HCT116 (cell line): Measurements from ENCODE around the gene PRMT7. TPM values are rescaled to one million over a fixed set of nuclear protein-coding genes. Genes with fewer than 3 reads are reported as not detected.

Experiments used
- ATAC-seq: fragments of 200-7000 bp; cut with Tn5 transposase; 2 replicates; pipeline ENCODE4 v1.9.1; 2020; ENCODE audit warnings: mild to moderate bottlenecking, moderate library complexity
- BruUV-seq: library from RNA; stranded (reverse); fragments of 400-500 nt; replicated peaks from 2 replicates; lab custom pipeline; 2021; lab: Mats Ljungman, UMichigan
- CTCF ChIA-PET: fragments of 300-600 bp; sonication (Branson Sonifier 250); formaldehyde crosslinking; loops from one replicate; lab custom pipeline; 2021; ENCODE audit warnings: antibody characterized with exemption; lab: Charles Lee
- POLR2A ChIA-PET: fragments of 300-600, 350-600 bp; sonication (Branson Sonifier 250); formaldehyde crosslinking; loops from one replicate; lab custom pipeline; 2021; ENCODE audit warnings: antibody characterized with exemption; lab: Charles Lee
- RAD21 ChIA-PET, 2 experiments: fragments of 300-600 bp; sonication (Branson Sonifier 250); formaldehyde crosslinking; loops; one replicate each; lab custom pipeline; 2023; ENCODE audit warnings: low total read pairs in 2 of 2; ENCODE audit not compliant: uncharacterized antibody in 2 of 2, unreplicated experiment in 2 of 2, low non-redundant PET in 1 of 2; lab: Charles Lee
- DNase-seq: peaks from one replicate; pipeline ENCODE4 v3.0.0-alpha.2; 2010; ENCODE audit warnings: low read depth, low spot score
- H2AFZ ChIP-seq: fragments of 200-600 bp; shearing (Covaris generic), sonication (generic); 2 replicates; pipeline ENCODE4 v1.6.1; 2017; ENCODE audit warnings: low read depth, mixed run types, mixed read lengths, antibody characterized with exemption, low read length; ENCODE audit not compliant: poor library complexity, severe bottlenecking
- H3K27ac ChIP-seq: 2 replicates; pipeline ENCODE4 v1.5.1; 2012; ENCODE audit warnings: low read depth, low read length
- H3K27me3 ChIP-seq: fragments of 200-600 bp; sonication (generic); 2 replicates; pipeline ENCODE4 v1.6.1; 2016; ENCODE audit warnings: mixed run types, low read length, mixed read lengths; ENCODE audit not compliant: insufficient read depth
- H3K36me3 ChIP-seq, 2 experiments: fragments of 200-500 bp in 1 of 2; fragments of 200-600 bp in 1 of 2; sonication (Bioruptor generic) in 1 of 2; sonication (generic) in 1 of 2; 2 replicates each; pipeline versions ENCODE4 v1.5.1 to v1.6.1; 2014 to 2016; ENCODE audit warnings: low read length in 2 of 2, inconsistent platforms in 1 of 2, mixed read lengths in 1 of 2, mixed run types in 1 of 2; ENCODE audit not compliant: insufficient read depth in 2 of 2, control insufficient read depth in 1 of 2
- H3K4me1 ChIP-seq, 2 experiments: fragments of 200-600 bp in 1 of 2; sonication (generic) in 1 of 2; 2 replicates each; pipeline versions ENCODE4 v1.5.1 to v1.6.1; 2012 to 2017; ENCODE audit warnings: low read length in 2 of 2, inconsistent platforms in 1 of 2, mild to moderate bottlenecking in 1 of 2, mixed read lengths in 1 of 2, mixed run types in 1 of 2, moderate library complexity in 1 of 2; ENCODE audit not compliant: insufficient read depth in 2 of 2, control insufficient read depth in 1 of 2
- H3K4me2 ChIP-seq: fragments of 200-600 bp; sonication (generic); 2 replicates; pipeline ENCODE4 v1.6.1; 2017; ENCODE audit warnings: mixed run types, low read length, mixed read lengths
- H3K4me3 ChIP-seq, 2 experiments: fragments of 200-600 bp in 1 of 2; sonication (generic) in 1 of 2; replicated peaks in 1 of 2; 2 replicates each; pipeline ENCODE4 v1.5.1; 2011 to 2016; ENCODE audit warnings: low read length in 2 of 2, control low read depth in 1 of 2, low read depth in 1 of 2, mild to moderate bottlenecking in 1 of 2, mixed read lengths in 1 of 2, mixed run types in 1 of 2
- H3K79me2 ChIP-seq: fragments of 200-600 bp; sonication (generic); 2 replicates; pipeline ENCODE4 v1.6.1; 2017; ENCODE audit warnings: mild to moderate bottlenecking, mixed run types, low read length, moderate library complexity, mixed read lengths; ENCODE audit not compliant: insufficient read depth
- H3K9ac ChIP-seq: fragments of 200-600 bp; sonication (generic); 2 replicates; pipeline ENCODE4 v1.6.1; 2016; ENCODE audit warnings: low read length, mixed read lengths
- H3K9me2 ChIP-seq: fragments of 200-600 bp; sonication (generic), shearing (Covaris generic); 2 replicates; pipeline ENCODE4 v1.6.1; 2017; ENCODE audit warnings: mixed run types, mild to moderate bottlenecking, moderate library complexity; ENCODE audit not compliant: insufficient read depth
- H3K9me3 ChIP-seq, 2 experiments: fragments of 200-500 bp in 1 of 2; fragments of 200-600 bp in 1 of 2; sonication (Bioruptor generic) in 1 of 2; sonication (generic) in 1 of 2; 2 replicates each; pipeline ENCODE4 v1.6.1; 2014 to 2017; ENCODE audit warnings: low read length in 2 of 2, mixed read lengths in 2 of 2, inconsistent platforms in 1 of 2, low read depth in 1 of 2, mild to moderate bottlenecking in 1 of 2, mixed run types in 1 of 2, moderate library complexity in 1 of 2; ENCODE audit not compliant: control insufficient read depth in 1 of 2, insufficient read depth in 1 of 2
- H4K20me1 ChIP-seq: fragments of 200-600 bp; sonication (generic), shearing (Covaris generic); 2 replicates; pipeline ENCODE4 v1.6.1; 2017; ENCODE audit warnings: mixed run types, mild to moderate bottlenecking, moderate library complexity; ENCODE audit not compliant: insufficient read depth
- ATF3 ChIP-seq: IDR thresholded peaks from 2 replicates; pipeline ENCODE4 v1.6.1; 2012
- CBX3 ChIP-seq: IDR thresholded peaks from 2 replicates; pipeline ENCODE4 v1.6.1; 2012; ENCODE audit warnings: low read depth
- CTCF ChIP-seq, 3 experiments: fragments of 200-600 bp in 1 of 3; sonication (generic) in 1 of 3; IDR thresholded peaks in 2 of 3; conservative IDR thresholded peaks in 1 of 3; 2 replicates each; pipeline ENCODE4 v1.5.1; 2012 to 2017; ENCODE audit warnings: low read depth in 2 of 3, low read length in 2 of 3, antibody characterized with exemption in 1 of 3, borderline replicate concordance in 1 of 3, control low read depth in 1 of 3, mild to moderate bottlenecking in 1 of 3, mixed read lengths in 1 of 3, mixed run types in 1 of 3, moderate library complexity in 1 of 3; ENCODE audit not compliant: insufficient read depth in 1 of 3
- EGR1 ChIP-seq: IDR thresholded peaks from 2 replicates; pipeline ENCODE4 v1.6.1; 2012; ENCODE audit warnings: low read depth
- ELF1 ChIP-seq: IDR thresholded peaks from 2 replicates; pipeline ENCODE4 v1.6.1; 2012; ENCODE audit warnings: low read depth, borderline replicate concordance
- EZH2 ChIP-seq: fragments of 200-600 bp; sonication (generic); IDR thresholded peaks from 2 replicates; pipeline ENCODE4 v1.6.1; 2017; ENCODE audit warnings: antibody characterized with exemption, mixed run types
- FOSL1 ChIP-seq: IDR thresholded peaks from 2 replicates; pipeline ENCODE4 v1.6.1; 2012; ENCODE audit warnings: low read depth
- MAX ChIP-seq: IDR thresholded peaks from 2 replicates; pipeline ENCODE4 v1.6.1; 2012
- POLR2AphosphoS5 ChIP-seq: IDR thresholded peaks from 2 replicates; pipeline ENCODE4 v1.6.1; 2011; ENCODE audit warnings: mild to moderate bottlenecking, low read depth, low read length, moderate library complexity
- SIN3A ChIP-seq: IDR thresholded peaks from 2 replicates; pipeline ENCODE4 v1.6.1; 2012; ENCODE audit warnings: low read depth
- SP1 ChIP-seq: IDR thresholded peaks from 2 replicates; pipeline ENCODE4 v1.6.1; 2012; ENCODE audit warnings: low read depth
- SRF ChIP-seq: IDR thresholded peaks from 2 replicates; pipeline ENCODE4 v1.6.1; 2012; ENCODE audit warnings: low read depth
- TCF7L2 ChIP-seq: IDR thresholded peaks from 2 replicates; pipeline ENCODE4 v1.7.0; 2011; ENCODE audit warnings: borderline replicate concordance, inconsistent platforms; ENCODE audit not compliant: insufficient read depth, insufficient read length; ENCODE audit errors: extremely low read depth
- YY1 ChIP-seq: IDR thresholded peaks from 2 replicates; pipeline ENCODE4 v1.6.1; 2011; ENCODE audit warnings: low read length, low read depth, moderate library complexity, mild to moderate bottlenecking; ENCODE audit not compliant: insufficient replicate concordance; ENCODE audit errors: extremely low read depth
- ZBTB33 ChIP-seq: IDR thresholded peaks from 2 replicates; pipeline ENCODE4 v1.6.1; 2011; ENCODE audit warnings: mild to moderate bottlenecking, low read length, moderate library complexity; ENCODE audit not compliant: insufficient replicate concordance; ENCODE audit errors: extremely low read depth
- ZFX ChIP-seq: fragments of 450-650 bp; IDR thresholded peaks from 2 replicates; pipeline ENCODE4 v1.6.1; 2017
- ZNF274 ChIP-seq: fragments of 200-500 bp; sonication (Bioruptor generic); IDR thresholded peaks from 2 replicates; pipeline ENCODE4 v1.6.1; 2014; ENCODE audit warnings: mild to moderate bottlenecking, low read depth, low read length, inconsistent platforms
- intact Hi-C: fragments of 100-400 bp; cut with micrococcal nuclease; formaldehyde crosslinking; loops from 2 replicates; pipeline ENCODE4 v1.10.0; 2022
- total RNA-seq: library from RNA; stranded (reverse); gene quantifications from one replicate; pipeline ENCODE4 v1.2.1, GENCODE V29; 2021; ENCODE audit not compliant: unreplicated experiment

The PRMT7 gene
- total RNA-seq, 1 experiment from 2014 or later = 34.4 TPM

- H2AFZ ChIP-seq = no peak overlapping the region
Observed at GRCh38 chr16:68309799-68310198, 1.0 kb upstream of the PRMT7 start.

More at GRCh38 chr16:68309799-68310198, 1.0 kb upstream of the PRMT7 start:
- no peaks in the 10 kb centered on the region for H3K27me3 ChIP-seq
- ChIA-PET CTCF (no interaction called here), RAD21 (no interaction called here), POLR2A (no interaction called here)
- no TSS peak for BruUV-seq
- TF ChIP-seq SRF (no peak), FOSL1 (no peak), CBX3 (no peak), CTCF (IDR thresholded peaks at IDR 0.05 in 2 of 3, conservative IDR thresholded peaks at IDR 0.05 in 1 of 3; ENCODE audit: borderline replicate concordance in 1 of 3, insufficient read depth in 1 of 3, low read depth in 2 of 3, low read length in 2 of 3) (no peak), ZFX (no peak), POLR2AphosphoS5 (no peak), TCF7L2 (no peak), EZH2 (no peak), ELF1 (no peak), EGR1 (no peak), ZNF274 (no peak), MAX (no peak), SIN3A (no peak), SP1 (no peak), YY1 (no peak), ATF3 (no peak), ZBTB33 (no peak)
- peak overlapping the region; percentile 88 for H3K4me2 ChIP-seq
- intact Hi-C loops = loop anchor here (2.0 to 5.0 kb wide), 2 partner anchors 42 to 75 kb away; no protein-coding TSS in a partner anchor
- ATAC-seq = no peak
- no peak for DNase-seq
- H3K36me3 ChIP-seq = peaks cover 12 to 20% of the 10 kb centered on the region in 2 experiments; a peak in 2 of 4 replicates
- H3K4me1 ChIP-seq = peaks cover 7 to 17% of the 10 kb centered on the region in 2 experiments; a peak in 3 of 4 replicates
- H3K79me2 ChIP-seq = peaks cover 88% of the 10 kb centered on the region
- no peaks in the 10 kb centered on the region for H3K9me3 ChIP-seq
- no peaks in the 10 kb centered on the region for H3K9me2 ChIP-seq
- H3K27ac ChIP-seq = peak overlapping the region; percentile 70
- H4K20me1 ChIP-seq = no peaks in the 10 kb centered on the region
- H3K4me3 ChIP-seq = peak overlapping the region; percentile 96 to 97
- peak overlapping the region; percentile 84 for H3K9ac ChIP-seq
